Activated T-helper 17 cell treated with anti-CD3 and anti-CD28 coated beads, Interleukin-2, amount 50 U/mL, for 72 hours (primary cell): ENCODE measurements around the gene KIAA0753. TPM values are rescaled to one million over a fixed set of nuclear protein-coding genes. Genes with fewer than 3 reads are reported as not detected.
A peak's percentile ranks its signal among the peaks of the same experiment; 100 is the strongest.

Experiments
- ATAC-seq: fragments of 150-1000 bp; cut with Tn5 transposase; replicated peaks from 2 replicates; pipeline ENCODE4 v1.10.0; 2021; ENCODE audit warnings: mild to moderate bottlenecking, moderate library complexity
- H3K27ac Mint-ChIP-seq: one replicate; pipeline ENCODE4 v1.8.0; 2022; ENCODE audit warnings: mixed read lengths
- H3K27me3 Mint-ChIP-seq: one replicate; pipeline ENCODE4 v1.8.0; 2022; ENCODE audit warnings: mixed read lengths
- H3K36me3 Mint-ChIP-seq: one replicate; pipeline ENCODE4 v1.8.0; 2022; ENCODE audit warnings: low read depth, mild to moderate bottlenecking, mixed read lengths
- H3K4me1 Mint-ChIP-seq: one replicate; pipeline ENCODE4 v1.8.0; 2022; ENCODE audit warnings: mixed read lengths
- H3K4me3 Mint-ChIP-seq: one replicate; pipeline ENCODE4 v1.8.0; 2022; ENCODE audit warnings: mild to moderate bottlenecking, mixed read lengths
- H3K9me3 Mint-ChIP-seq: one replicate; pipeline ENCODE4 v1.8.0; 2022; ENCODE audit warnings: mixed read lengths
- total RNA-seq, 2 donors: library from RNA; stranded (reverse); gene quantifications; one replicate each; pipeline ENCODE4 v1.2.3, GENCODE V29; 2022

Gene KIAA0753
- total RNA-seq: 10 to 100 TPM; 17.6 to 24.2 TPM

- H3K27me3 Mint-ChIP-seq: no peaks in the 10 kb centered on the region
- H3K27ac Mint-ChIP-seq: peak within 1 kb of the TSS; percentile 98
- no peaks in the 10 kb centered on the region for H3K9me3 Mint-ChIP-seq
- ATAC-seq: peak; percentile 85
- peaks cover 53% of the 10 kb centered on the region for H3K36me3 Mint-ChIP-seq
- peak within 1 kb of the TSS; percentile 99 for H3K4me3 Mint-ChIP-seq
- peaks cover 36% of the 10 kb centered on the region for H3K4me1 Mint-ChIP-seq
These were observed at the start of gene KIAA0753, which contains the start of gene TXNDC17 for GRCh38 chr17:6640536-6641246. KIAA0753 (minus strand) TSS chr17:6640711; CDS start chr17:6635103, 5,608 bp downstream. TXNDC17 (plus strand) TSS chr17:6641060; CDS start chr17:6641083, 23 bp downstream.

GRCh38 chr17:6688944-6689343 is 48.4 kb upstream of the KIAA0753 start:
- H3K9me3 Mint-ChIP-seq: no peaks in the 10 kb centered on the region
- H3K4me1 Mint-ChIP-seq: no peaks in the 10 kb centered on the region
- no peak for ATAC-seq

GRCh38 chr17:6686026-6686425 is 45.5 kb upstream of the KIAA0753 start:
- Mint-ChIP-seq H3K27me3 (peaks cover 25% of the 10 kb centered on the region), H3K27ac (no peak overlapping the region), H3K4me1 (no peaks in the 10 kb centered on the region), H3K36me3 (no peaks in the 10 kb centered on the region), H3K9me3 (no peaks in the 10 kb centered on the region), H3K4me3 (no peak overlapping the region)
- no peak for ATAC-seq

More at GRCh38 chr17:6688944-6689343, 48.4 kb upstream of the KIAA0753 start:
- H3K27me3 Mint-ChIP-seq: peaks cover 36% of the 10 kb centered on the region
- no peak overlapping the region for H3K27ac Mint-ChIP-seq
- no peak overlapping the region for H3K4me3 Mint-ChIP-seq
- no peaks in the 10 kb centered on the region for H3K36me3 Mint-ChIP-seq

- Mint-ChIP-seq H3K4me3 (no peak overlapping the region), H3K36me3 (no peaks in the 10 kb centered on the region), H3K27ac (no peak overlapping the region), H3K27me3 (peaks cover 23% of the 10 kb centered on the region), H3K4me1 (no peaks in the 10 kb centered on the region), H3K9me3 (no peaks in the 10 kb centered on the region)
- no peak for ATAC-seq
These were observed 44.6 kb upstream of the KIAA0753 start for GRCh38 chr17:6684881-6685767.

- Mint-ChIP-seq H3K27ac (no peak overlapping the region), H3K27me3 (peaks cover 19% of the 10 kb centered on the region)
- no peak for ATAC-seq
These were observed 43.9 kb upstream of the KIAA0753 start for GRCh38 chr17:6684460-6684783.

GRCh38 chr17:6683730-6684459 is 43.4 kb upstream of the KIAA0753 start:
- Mint-ChIP-seq H3K27me3 (peaks cover 20% of the 10 kb centered on the region), H3K9me3 (no peaks in the 10 kb centered on the region), H3K27ac (no peak overlapping the region), H3K36me3 (no peaks in the 10 kb centered on the region), H3K4me3 (no peak overlapping the region), H3K4me1 (no peaks in the 10 kb centered on the region)
- no peak for ATAC-seq

More at GRCh38 chr17:6684460-6684783, 43.9 kb upstream of the KIAA0753 start:
- Mint-ChIP-seq H3K4me1 (no peaks in the 10 kb centered on the region), H3K4me3 (no peak overlapping the region), H3K36me3 (no peaks in the 10 kb centered on the region), H3K9me3 (no peaks in the 10 kb centered on the region)

GRCh38 chr17:6683081-6683684 is 42.7 kb upstream of the KIAA0753 start:
- Mint-ChIP-seq H3K4me1 (no peaks in the 10 kb centered on the region), H3K36me3 (no peaks in the 10 kb centered on the region), H3K4me3 (no peak overlapping the region), H3K9me3 (no peaks in the 10 kb centered on the region), H3K27ac (no peak overlapping the region), H3K27me3 (peaks cover 26% of the 10 kb centered on the region)
- no peak for ATAC-seq

GRCh38 chr17:6682339-6682738 is 41.8 kb upstream of the KIAA0753 start:
- H3K27me3 Mint-ChIP-seq: peaks cover 26% of the 10 kb centered on the region
- H3K4me1 Mint-ChIP-seq: peaks cover 4% of the 10 kb centered on the region
- no peak for ATAC-seq
- H3K4me3 Mint-ChIP-seq: no peak overlapping the region
- H3K9me3 Mint-ChIP-seq: no peaks in the 10 kb centered on the region
- no peak overlapping the region for H3K27ac Mint-ChIP-seq
- no peaks in the 10 kb centered on the region for H3K36me3 Mint-ChIP-seq

GRCh38 chr17:6681671-6682070 is 41.2 kb upstream of the KIAA0753 start:
- H3K27ac Mint-ChIP-seq: no peak overlapping the region
- H3K4me1 Mint-ChIP-seq: peaks cover 4% of the 10 kb centered on the region
- H3K27me3 Mint-ChIP-seq: peaks cover 26% of the 10 kb centered on the region
- H3K4me3 Mint-ChIP-seq: no peak overlapping the region
- no peaks in the 10 kb centered on the region for H3K9me3 Mint-ChIP-seq
- no peak for ATAC-seq
- no peaks in the 10 kb centered on the region for H3K36me3 Mint-ChIP-seq

- Mint-ChIP-seq H3K27me3 (peaks cover 25% of the 10 kb centered on the region), H3K27ac (no peak overlapping the region), H3K4me1 (peaks cover 4% of the 10 kb centered on the region), H3K9me3 (no peaks in the 10 kb centered on the region), H3K36me3 (no peaks in the 10 kb centered on the region), H3K4me3 (no peak overlapping the region)
- ATAC-seq: no peak
These were observed 40.7 kb upstream of the KIAA0753 start for GRCh38 chr17:6681176-6681575.

- peaks cover 4% of the 10 kb centered on the region for H3K4me1 Mint-ChIP-seq
- ATAC-seq: no peak
- no peak overlapping the region for H3K4me3 Mint-ChIP-seq
- peaks cover 23% of the 10 kb centered on the region for H3K27me3 Mint-ChIP-seq
- H3K36me3 Mint-ChIP-seq: no peaks in the 10 kb centered on the region
- H3K9me3 Mint-ChIP-seq: no peaks in the 10 kb centered on the region
- no peak overlapping the region for H3K27ac Mint-ChIP-seq
These were observed 38.7 kb upstream of the KIAA0753 start for GRCh38 chr17:6679241-6679640.

- H3K9me3 Mint-ChIP-seq: no peaks in the 10 kb centered on the region
These were observed 37.4 kb upstream of the KIAA0753 start for GRCh38 chr17:6677946-6678345.

GRCh38 chr17:6677158-6677831 is 36.8 kb upstream of the KIAA0753 start:
- peaks cover 4% of the 10 kb centered on the region for H3K4me1 Mint-ChIP-seq
- no peak overlapping the region for H3K27ac Mint-ChIP-seq
- ATAC-seq: no peak
- peaks cover 21% of the 10 kb centered on the region for H3K27me3 Mint-ChIP-seq
- H3K4me3 Mint-ChIP-seq: no peak overlapping the region
- H3K36me3 Mint-ChIP-seq: no peaks in the 10 kb centered on the region
- no peaks in the 10 kb centered on the region for H3K9me3 Mint-ChIP-seq

More at GRCh38 chr17:6677946-6678345, 37.4 kb upstream of the KIAA0753 start:
- H3K4me3 Mint-ChIP-seq: no peak overlapping the region
- H3K27me3 Mint-ChIP-seq: peaks cover 23% of the 10 kb centered on the region
- no peak overlapping the region for H3K27ac Mint-ChIP-seq
- no peaks in the 10 kb centered on the region for H3K36me3 Mint-ChIP-seq
- no peak for ATAC-seq
- H3K4me1 Mint-ChIP-seq: peaks cover 4% of the 10 kb centered on the region

- Mint-ChIP-seq H3K4me1 (peaks cover 4% of the 10 kb centered on the region), H3K27ac (no peak overlapping the region), H3K9me3 (no peaks in the 10 kb centered on the region), H3K4me3 (no peak overlapping the region), H3K36me3 (no peaks in the 10 kb centered on the region), H3K27me3 (peaks cover 16% of the 10 kb centered on the region)
- ATAC-seq: no peak
These were observed 36.3 kb upstream of the KIAA0753 start for GRCh38 chr17:6676802-6677157.
